HepG2 (cell line): Measurements from ENCODE around the gene STK10. TPM values are rescaled to one million over a fixed set of nuclear protein-coding genes. Genes with fewer than 3 reads are reported as not detected.
A peak's percentile ranks its signal among the peaks of the same experiment; 100 is the strongest.

Experiments used
- BORCS8-MEF2B ChIP-seq: sonication (generic); formaldehyde crosslinking; IDR thresholded peaks from 2 replicates; pipeline ENCODE4 v1.8.0; 2022; ENCODE audit warnings: mild to moderate bottlenecking, missing genetic modification reagents
- KDM2A ChIP-seq: sonication (generic); formaldehyde crosslinking; IDR thresholded peaks from 2 replicates; pipeline ENCODE4 v1.4.0; 2020; ENCODE audit warnings: low read depth, missing genetic modification reagents, borderline replicate concordance
- MXD4 ChIP-seq: IDR thresholded peaks from 2 replicates; pipeline ENCODE4 v1.6.1; 2016; ENCODE audit warnings: mild to moderate bottlenecking, missing biosample characterization, missing genetic modification reagents
- NFE2 ChIP-seq: sonication (generic); formaldehyde crosslinking; IDR thresholded peaks from 2 replicates; pipeline ENCODE4 v1.4.0; 2020; ENCODE audit warnings: missing genetic modification reagents
- PAWR ChIP-seq: sonication (generic); formaldehyde crosslinking; IDR thresholded peaks from 2 replicates; pipeline ENCODE4 v1.4.0; 2020; ENCODE audit warnings: missing genetic modification reagents, mild to moderate bottlenecking, borderline replicate concordance
- PCBP2 ChIP-seq: fragments of 200-400 bp; formaldehyde crosslinking; optimal IDR thresholded peaks from 2 replicates; pipeline ENCODE3; 2018; ENCODE audit warnings: low read length, low read depth; ENCODE audit not compliant: poor library complexity, severe bottlenecking
- RBAK ChIP-seq: sonication (generic); formaldehyde crosslinking; IDR thresholded peaks from 2 replicates; pipeline ENCODE4 v1.5.1; 2020; ENCODE audit warnings: mild to moderate bottlenecking, missing genetic modification reagents
- SAP130 ChIP-seq: IDR thresholded peaks from 2 replicates; pipeline ENCODE4 v1.6.1; 2016; ENCODE audit warnings: low read depth
- SP5 ChIP-seq: IDR thresholded peaks from 2 replicates; pipeline ENCODE4 v1.6.1; 2016; ENCODE audit warnings: low read depth, borderline replicate concordance
- TGIF2 ChIP-seq: IDR thresholded peaks from 2 replicates; pipeline ENCODE4 v1.6.1; 2016; ENCODE audit warnings: control low read depth, missing compliant biosample characterization
- ZNF30 ChIP-seq: sonication (generic); formaldehyde crosslinking; IDR thresholded peaks from 2 replicates; pipeline ENCODE4 v1.5.0; 2020; ENCODE audit warnings: mild to moderate bottlenecking, missing genetic modification reagents
- ZNF326 ChIP-seq: sonication (generic); formaldehyde crosslinking; IDR thresholded peaks from 2 replicates; pipeline ENCODE4 v1.4.0; 2020; ENCODE audit warnings: missing genetic modification reagents, borderline replicate concordance
- ZNF33B ChIP-seq: sonication (generic); formaldehyde crosslinking; IDR thresholded peaks from 2 replicates; pipeline ENCODE4 v1.5.1; 2020; ENCODE audit warnings: mild to moderate bottlenecking, missing genetic modification reagents
- ZNF367 ChIP-seq: sonication (generic); formaldehyde crosslinking; IDR thresholded peaks from 2 replicates; pipeline ENCODE4 v1.4.0; 2020; ENCODE audit warnings: missing genetic modification reagents, borderline replicate concordance
- ZNF496 ChIP-seq: sonication (generic); formaldehyde crosslinking; IDR thresholded peaks from 2 replicates; pipeline ENCODE4 v1.8.1; 2023; ENCODE audit warnings: mild to moderate bottlenecking, moderate library complexity, missing genetic modification reagents; ENCODE audit not compliant: insufficient replicate concordance
- polyA plus RNA-seq, 8 experiments: library from polyadenylated mRNA; depleted of rRNA in 3 of 8; stranded (reverse) in 7 of 8; unstranded in 1 of 8; fragments of >200 nt; fragmentation: Illumina TruSeq in 4 of 8; extraction: Trizol in 4 of 8; gene quantifications; 2 replicates each; pipeline versions ENCODE4 v1.2.1 to v1.2.3, GENCODE V29; 2011 to 2016; ENCODE audit warnings: low read depth in 4 of 8, missing spikeins in 1 of 8, mixed read lengths in 1 of 8; ENCODE audit not compliant: insufficient read depth in 1 of 8
- total RNA-seq, 5 experiments: library from RNA; depleted of rRNA; stranded (reverse); fragments of >200 nt; fragmentation: Illumina TruSeq; extraction: Trizol; gene quantifications; 2 replicates each; pipeline ENCODE4 v1.2.3, GENCODE V29; 2016; ENCODE audit warnings: low read depth in 1 of 5
- TF ChIP-seq, protein P1 (sequence below): sonication (generic); formaldehyde crosslinking; IDR thresholded peaks from 2 replicates; pipeline ENCODE4 v1.8.0; 2022; ENCODE audit warnings: low read depth, missing genetic modification reagents
- TF ChIP-seq, protein P2 (sequence below): sonication (generic); formaldehyde crosslinking; IDR thresholded peaks from 2 replicates; pipeline ENCODE4 v1.5.0; 2020; ENCODE audit warnings: missing genetic modification reagents
- TF ChIP-seq, protein P3 (sequence below): sonication (generic); formaldehyde crosslinking; IDR thresholded peaks from 2 replicates; pipeline ENCODE4 v1.9.0; 2022; ENCODE audit warnings: low read depth, missing genetic modification reagents
- TF ChIP-seq, protein P4 (sequence below), 2 experiments: fragments of 450-650 bp in 1 of 2; sonication (generic) in 1 of 2; formaldehyde crosslinking; IDR thresholded peaks; 2 replicates each; pipeline versions ENCODE4 v1.5.0 to v1.8.0; 2020 to 2022; ENCODE audit warnings: mild to moderate bottlenecking in 1 of 2, missing genetic modification reagents in 1 of 2
- TF ChIP-seq, protein P5 (sequence below): sonication (generic); formaldehyde crosslinking; IDR thresholded peaks from 2 replicates; pipeline ENCODE4 v1.4.0; 2020; ENCODE audit warnings: missing genetic modification reagents
- TF ChIP-seq, protein P6 (sequence below): sonication (generic); formaldehyde crosslinking; IDR thresholded peaks from 2 replicates; pipeline ENCODE4 v1.8.1; 2022; ENCODE audit warnings: mild to moderate bottlenecking, missing genetic modification reagents

The STK10 gene
- total and polyA plus RNA-seq, 2 of the 13 experiments (the other 11 are each of a cell fraction or from before 2014, with no cell fraction given), result 7.0 to 7.2 TPM

DNA sequence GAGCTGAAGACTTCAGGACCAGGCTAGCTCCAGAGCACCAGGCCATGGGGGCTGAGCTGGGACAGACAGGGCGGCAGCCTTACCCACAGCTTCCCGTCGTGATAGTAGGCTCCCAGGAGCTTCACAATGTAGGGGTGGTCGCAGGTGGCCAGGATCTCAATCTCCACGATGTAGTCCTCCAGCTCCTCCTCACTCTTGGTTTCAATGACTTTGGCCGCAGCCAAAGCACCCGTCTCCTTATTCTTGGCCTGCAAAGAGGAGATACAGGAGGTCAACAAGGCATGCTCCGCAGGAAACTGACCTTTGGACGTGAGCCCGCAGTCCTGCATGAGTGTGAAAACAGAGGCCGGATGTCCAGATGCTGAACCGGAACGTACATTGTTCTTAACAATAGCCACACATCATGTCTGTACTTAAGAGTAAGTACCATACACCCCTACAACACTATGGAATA lies 31.5 kb downstream of the STK10 start (continued):
- TF ChIP-seq PAWR (CRISPR knock-in tag) (no peak), KDM2A (CRISPR knock-in tag) (peak; percentile 44; the same call in 1 of the 2 replicates), TGIF2 (CRISPR knock-in tag) (no peak), SAP130 (peak; percentile 58), ZNF496 (no peak), PCBP2 (no peak), RBAK (CRISPR knock-in tag) (no peak), MXD4 (CRISPR knock-in tag) (0 out of 2 replicates have a peak, but pooled peaks have one; percentile 23), ZNF33B (CRISPR knock-in tag) (no peak), NFE2 (CRISPR knock-in tag) (no peak), ZNF30 (CRISPR knock-in tag) (no peak), ZNF326 (CRISPR knock-in tag) (no peak), BORCS8-MEF2B (CRISPR knock-in tag) (no peak), SP5 (peak; percentile 13; the same call in 1 of the 2 replicates), ZNF367 (no peak)
- TF ChIP-seq, protein P1, sequence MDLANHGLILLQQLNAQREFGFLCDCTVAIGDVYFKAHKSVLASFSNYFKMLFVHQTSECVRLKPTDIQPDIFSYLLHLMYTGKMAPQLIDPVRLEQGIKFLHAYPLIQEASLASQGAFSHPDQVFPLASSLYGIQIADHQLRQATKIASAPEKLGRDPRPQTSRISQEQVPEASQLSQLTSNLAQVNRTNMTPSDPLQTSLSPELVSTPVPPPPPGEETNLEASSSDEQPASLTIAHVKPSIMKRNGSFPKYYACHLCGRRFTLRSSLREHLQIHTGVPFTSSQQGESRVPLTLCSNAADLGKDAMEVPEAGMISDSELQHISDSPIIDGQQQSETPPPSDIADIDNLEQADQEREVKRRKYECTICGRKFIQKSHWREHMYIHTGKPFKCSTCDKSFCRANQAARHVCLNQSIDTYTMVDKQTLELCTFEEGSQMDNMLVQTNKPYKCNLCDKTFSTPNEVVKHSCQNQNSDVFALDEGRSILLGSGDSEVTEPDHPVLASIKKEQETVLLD (CRISPR knock-in tag), result no peak
- TF ChIP-seq, protein P2, sequence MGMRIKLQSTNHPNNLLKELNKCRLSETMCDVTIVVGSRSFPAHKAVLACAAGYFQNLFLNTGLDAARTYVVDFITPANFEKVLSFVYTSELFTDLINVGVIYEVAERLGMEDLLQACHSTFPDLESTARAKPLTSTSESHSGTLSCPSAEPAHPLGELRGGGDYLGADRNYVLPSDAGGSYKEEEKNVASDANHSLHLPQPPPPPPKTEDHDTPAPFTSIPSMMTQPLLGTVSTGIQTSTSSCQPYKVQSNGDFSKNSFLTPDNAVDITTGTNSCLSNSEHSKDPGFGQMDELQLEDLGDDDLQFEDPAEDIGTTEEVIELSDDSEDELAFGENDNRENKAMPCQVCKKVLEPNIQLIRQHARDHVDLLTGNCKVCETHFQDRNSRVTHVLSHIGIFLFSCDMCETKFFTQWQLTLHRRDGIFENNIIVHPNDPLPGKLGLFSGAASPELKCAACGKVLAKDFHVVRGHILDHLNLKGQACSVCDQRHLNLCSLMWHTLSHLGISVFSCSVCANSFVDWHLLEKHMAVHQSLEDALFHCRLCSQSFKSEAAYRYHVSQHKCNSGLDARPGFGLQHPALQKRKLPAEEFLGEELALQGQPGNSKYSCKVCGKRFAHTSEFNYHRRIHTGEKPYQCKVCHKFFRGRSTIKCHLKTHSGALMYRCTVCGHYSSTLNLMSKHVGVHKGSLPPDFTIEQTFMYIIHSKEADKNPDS (CRISPR knock-in tag), result no peak
- TF ChIP-seq, protein P3, sequence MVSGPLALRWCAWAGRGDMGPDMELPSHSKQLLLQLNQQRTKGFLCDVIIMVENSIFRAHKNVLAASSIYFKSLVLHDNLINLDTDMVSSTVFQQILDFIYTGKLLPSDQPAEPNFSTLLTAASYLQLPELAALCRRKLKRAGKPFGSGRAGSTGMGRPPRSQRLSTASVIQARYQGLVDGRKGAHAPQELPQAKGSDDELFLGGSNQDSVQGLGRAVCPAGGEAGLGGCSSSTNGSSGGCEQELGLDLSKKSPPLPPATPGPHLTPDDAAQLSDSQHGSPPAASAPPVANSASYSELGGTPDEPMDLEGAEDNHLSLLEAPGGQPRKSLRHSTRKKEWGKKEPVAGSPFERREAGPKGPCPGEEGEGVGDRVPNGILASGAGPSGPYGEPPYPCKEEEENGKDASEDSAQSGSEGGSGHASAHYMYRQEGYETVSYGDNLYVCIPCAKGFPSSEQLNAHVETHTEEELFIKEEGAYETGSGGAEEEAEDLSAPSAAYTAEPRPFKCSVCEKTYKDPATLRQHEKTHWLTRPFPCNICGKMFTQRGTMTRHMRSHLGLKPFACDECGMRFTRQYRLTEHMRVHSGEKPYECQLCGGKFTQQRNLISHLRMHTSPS (CRISPR knock-in tag), result no peak
- TF ChIP-seq, protein P4, sequence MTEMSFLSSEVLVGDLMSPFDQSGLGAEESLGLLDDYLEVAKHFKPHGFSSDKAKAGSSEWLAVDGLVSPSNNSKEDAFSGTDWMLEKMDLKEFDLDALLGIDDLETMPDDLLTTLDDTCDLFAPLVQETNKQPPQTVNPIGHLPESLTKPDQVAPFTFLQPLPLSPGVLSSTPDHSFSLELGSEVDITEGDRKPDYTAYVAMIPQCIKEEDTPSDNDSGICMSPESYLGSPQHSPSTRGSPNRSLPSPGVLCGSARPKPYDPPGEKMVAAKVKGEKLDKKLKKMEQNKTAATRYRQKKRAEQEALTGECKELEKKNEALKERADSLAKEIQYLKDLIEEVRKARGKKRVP (CRISPR knock-in tag; IDR thresholded peaks at IDR 0.05), result no peak
- TF ChIP-seq, protein P5, sequence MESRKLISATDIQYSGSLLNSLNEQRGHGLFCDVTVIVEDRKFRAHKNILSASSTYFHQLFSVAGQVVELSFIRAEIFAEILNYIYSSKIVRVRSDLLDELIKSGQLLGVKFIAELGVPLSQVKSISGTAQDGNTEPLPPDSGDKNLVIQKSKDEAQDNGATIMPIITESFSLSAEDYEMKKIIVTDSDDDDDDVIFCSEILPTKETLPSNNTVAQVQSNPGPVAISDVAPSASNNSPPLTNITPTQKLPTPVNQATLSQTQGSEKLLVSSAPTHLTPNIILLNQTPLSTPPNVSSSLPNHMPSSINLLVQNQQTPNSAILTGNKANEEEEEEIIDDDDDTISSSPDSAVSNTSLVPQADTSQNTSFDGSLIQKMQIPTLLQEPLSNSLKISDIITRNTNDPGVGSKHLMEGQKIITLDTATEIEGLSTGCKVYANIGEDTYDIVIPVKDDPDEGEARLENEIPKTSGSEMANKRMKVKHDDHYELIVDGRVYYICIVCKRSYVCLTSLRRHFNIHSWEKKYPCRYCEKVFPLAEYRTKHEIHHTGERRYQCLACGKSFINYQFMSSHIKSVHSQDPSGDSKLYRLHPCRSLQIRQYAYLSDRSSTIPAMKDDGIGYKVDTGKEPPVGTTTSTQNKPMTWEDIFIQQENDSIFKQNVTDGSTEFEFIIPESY (CRISPR knock-in tag), result no peak
- TF ChIP-seq, protein P6, sequence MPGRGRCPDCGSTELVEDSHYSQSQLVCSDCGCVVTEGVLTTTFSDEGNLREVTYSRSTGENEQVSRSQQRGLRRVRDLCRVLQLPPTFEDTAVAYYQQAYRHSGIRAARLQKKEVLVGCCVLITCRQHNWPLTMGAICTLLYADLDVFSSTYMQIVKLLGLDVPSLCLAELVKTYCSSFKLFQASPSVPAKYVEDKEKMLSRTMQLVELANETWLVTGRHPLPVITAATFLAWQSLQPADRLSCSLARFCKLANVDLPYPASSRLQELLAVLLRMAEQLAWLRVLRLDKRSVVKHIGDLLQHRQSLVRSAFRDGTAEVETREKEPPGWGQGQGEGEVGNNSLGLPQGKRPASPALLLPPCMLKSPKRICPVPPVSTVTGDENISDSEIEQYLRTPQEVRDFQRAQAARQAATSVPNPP, result no peak
